ENCODE measurements around the gene IHH.
A peak's percentile ranks its signal among the peaks of the same experiment; 100 is the strongest.

The IHH gene

DNA sequence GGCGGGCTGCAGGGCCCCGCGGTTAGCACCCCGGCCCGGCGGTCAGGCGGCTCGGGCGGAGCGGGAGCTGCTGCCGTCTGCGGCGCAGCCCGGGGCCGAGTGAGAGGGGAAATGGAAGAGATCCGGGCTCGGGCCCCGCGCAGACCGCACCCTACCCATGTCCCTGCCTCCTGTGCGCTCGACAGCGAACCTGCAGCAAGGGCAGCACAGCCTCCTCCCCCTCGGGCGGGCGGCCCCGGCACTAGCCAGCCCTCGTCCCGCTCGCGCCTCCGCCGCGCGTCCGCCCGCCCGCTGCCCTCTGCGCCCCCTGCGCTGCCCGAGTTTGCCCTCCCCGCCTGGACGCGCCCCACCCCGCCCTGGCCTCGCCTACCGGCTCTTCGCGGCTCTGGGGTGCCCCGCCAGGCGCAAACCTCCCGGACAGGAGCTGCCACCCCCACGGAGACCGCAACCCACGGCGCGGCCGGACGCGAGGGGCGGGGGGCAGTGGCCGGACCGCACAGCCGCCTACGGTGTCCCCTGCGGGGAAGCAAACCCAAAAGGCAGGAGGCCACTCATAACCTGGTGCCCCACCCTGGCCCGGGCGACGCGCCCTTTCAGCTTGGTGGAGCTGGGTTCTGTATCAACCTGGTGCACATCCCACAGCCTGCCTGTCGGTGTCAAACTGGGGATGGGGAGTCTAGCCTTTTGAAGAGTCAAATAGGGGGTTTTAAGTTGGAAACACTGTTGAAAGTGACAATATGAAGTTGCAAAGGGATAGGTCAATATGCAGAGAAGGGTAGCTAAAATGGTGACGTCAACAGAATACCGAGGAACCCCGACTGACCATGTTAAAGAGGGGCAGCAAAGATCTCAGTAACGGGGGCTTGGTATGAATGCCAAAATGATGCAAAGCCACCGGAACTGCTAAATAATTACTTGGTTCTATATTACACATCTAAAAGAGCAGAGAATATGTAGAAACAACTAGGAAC lies at the start of gene IHH:
Gene IHH, minus strand, starts transcription at position 101 of the 971 bp plus-strand sequence. CDS start 454 bp downstream, outside the sequence.
- no peak for DNase-seq

DNA sequence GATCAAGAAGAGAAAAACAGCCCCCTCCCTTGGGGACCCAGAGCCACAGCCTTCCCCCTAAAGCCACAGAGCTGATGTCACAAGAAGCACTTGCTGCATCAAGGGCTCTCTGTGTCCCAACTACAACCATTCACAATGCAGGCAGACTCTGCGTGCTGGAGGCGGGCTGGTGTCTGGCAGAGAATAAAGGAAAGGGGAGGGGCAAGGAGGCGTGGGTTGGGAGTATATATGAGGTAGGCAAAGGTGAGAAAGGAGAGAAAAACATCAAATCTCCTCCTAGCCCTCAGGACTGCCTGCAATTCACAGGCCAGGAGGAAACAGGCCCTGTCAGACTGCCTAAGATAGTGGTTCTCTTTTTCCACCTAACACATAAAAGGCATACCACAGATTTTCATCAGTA lies 48.8 kb upstream of the IHH start:
- no peak for DNase-seq

DNA sequence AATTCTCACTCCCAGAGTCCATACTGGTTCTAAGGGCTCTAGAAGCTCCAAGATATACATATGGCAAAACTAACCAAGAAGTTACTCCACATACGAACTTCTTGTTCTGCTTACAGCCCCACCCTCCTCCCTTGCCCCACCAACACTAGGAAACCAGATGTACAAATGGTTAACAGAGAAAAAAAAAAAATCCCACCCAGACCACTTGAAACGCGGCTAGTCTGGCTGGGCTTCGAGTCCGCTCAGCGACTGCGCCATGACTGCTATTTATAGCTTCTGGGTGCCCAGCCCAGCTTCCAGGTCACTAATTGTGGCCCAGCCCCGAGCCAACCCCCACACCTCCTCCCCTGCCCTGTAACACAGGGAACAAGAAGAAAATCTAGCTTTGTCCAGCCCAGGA lies 47.0 kb upstream of the IHH start:
- no peak for DNase-seq

DNA sequence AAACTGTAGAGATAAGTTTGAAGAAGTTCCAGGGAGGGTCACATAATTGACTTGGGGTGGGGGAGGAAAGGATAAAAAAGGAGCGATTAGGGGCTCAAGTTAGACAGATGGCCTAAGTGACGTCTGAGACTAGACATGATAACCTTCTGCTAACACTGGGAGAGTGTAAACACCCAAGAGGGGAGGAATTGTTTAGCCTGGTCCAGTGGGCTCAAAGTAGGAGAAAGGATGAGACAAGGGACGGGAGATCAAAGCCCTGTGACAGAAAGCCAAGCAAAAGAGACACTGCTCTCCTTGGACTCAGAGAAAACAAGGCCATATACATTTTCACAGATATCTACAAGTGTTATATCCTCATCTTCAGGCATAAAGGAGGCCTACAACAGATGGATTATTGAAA lies 45.5 kb upstream of the IHH start:
- DNase-seq: no peak

DNA sequence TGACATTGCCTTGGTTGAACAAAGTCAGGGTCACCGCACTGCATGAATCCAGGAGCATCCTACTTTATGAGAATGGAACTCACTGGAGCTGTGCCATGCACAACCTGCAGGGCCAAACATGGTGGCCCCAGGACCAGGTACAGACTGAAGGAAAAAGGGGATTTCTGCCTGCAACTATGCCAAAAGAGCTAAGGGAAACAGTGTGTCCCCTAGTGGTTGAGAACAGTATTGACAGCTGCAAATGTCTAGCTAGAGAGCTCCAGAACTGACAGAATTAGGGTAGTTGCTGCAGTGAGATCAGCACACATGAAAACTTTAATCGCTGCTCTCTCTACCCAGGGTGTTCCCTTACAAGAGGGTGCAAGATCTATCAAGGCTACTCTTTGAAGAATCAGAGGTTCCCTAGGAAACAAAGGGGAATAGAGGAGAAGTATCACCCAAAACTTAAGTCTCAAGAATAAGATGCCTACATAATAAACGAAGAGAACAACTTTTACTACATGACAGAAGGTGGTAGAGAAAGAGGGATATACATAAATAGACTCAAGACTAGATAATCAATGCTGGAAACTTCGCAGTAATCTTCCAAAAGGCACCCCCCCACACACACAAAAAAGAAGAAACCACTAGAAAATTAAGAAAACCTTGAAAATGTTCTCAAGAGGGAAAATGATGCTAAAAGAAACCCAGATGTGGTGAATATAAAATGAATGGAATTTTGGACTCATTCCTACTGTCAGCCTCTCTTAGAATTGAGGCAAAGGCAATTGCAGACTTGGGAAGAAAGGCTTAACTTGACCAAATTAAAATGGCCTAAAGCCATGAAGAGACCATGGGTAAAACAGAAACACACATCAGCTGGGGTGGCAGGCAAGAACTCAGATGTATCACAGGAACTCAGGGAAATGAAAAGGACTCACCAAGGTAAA lies 43.6 kb upstream of the IHH start:
- peak; percentile 21 to 48 for DNase-seq

- no peak for DNase-seq
Observed at GRCh38 chr2:219099329-219099728, 38.6 kb upstream of the IHH start.

DNA sequence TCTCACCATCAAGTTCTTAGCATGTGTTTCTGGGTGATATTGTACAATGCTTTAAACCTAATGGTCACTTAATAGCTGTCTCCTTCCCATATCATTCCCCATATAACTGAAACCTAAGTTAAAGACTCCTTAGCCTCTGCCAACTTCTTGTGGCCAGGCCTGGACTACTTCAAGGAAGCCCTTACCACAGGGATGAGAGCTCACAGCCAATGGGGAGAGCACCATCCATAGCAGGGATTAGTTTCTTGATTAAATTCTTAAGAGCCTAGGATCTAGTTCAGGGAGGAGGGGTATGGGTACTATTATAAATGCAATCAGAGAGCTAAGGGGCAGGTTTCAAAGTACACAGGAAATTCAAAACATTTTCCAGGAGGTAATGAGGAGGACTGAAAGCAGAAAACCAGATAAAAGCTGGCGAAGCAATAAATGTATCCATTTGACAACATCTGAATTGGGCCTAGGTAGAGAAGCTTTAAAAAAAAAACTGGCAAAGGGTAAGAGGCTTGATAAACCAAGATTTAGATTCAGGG lies 34.8 kb upstream of the IHH start:
- no peak for DNase-seq

DNA sequence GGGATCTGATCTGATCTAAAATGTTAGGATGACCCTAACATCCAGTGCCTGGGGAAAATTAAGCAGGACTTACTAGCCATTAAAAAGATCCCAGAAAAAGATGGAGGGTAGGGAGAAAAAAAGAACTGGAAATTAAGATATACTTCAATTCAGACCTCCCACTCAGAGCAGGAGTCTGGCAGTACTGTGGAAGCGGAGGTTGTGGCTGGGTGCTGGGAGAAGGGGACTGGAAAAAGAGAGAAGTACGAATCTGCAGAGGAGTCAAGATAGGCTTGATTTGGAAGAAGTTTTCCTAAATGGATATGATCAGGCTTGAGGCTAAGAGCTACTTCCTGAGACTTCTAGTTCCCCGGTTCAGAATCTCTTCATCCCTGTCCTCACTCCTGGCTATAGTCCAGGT lies 33.5 kb upstream of the IHH start:
- no peak for DNase-seq

- no peak for DNase-seq
Observed at GRCh38 chr2:219090436-219091299, 29.9 kb upstream of the IHH start.

- DNase-seq: no peak
Observed at GRCh38 chr2:219089330-219089729, 28.6 kb upstream of the IHH start.

GRCh38 chr2:219087848-219088247 lies 27.1 kb upstream of the IHH start:
- no peak for DNase-seq

GRCh38 chr2:219087361-219087760 lies 26.6 kb upstream of the IHH start:
- DNase-seq: peak in 1 of 2 experiments; percentile 33

GRCh38 chr2:219086196-219086595 lies 25.5 kb upstream of the IHH start:
- DNase-seq: no peak

DNA sequence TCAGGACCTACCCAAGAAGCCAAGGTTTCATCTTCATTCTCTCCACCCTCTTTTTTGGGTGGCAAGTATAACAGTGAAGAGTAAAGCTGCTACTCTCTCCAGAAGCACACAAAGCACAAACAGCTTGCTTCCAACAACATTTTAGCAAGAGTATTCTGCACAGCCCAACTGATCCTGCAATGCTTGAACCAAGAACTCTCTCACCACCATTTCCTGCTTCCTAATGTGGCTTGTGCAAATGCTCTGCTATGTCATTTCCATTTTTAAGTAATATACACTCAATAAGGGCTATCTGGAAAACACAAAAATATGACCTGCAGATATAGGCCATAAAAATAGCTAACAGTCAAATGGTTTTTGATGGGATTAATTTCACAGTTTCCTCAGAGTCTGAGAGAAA lies 24.1 kb upstream of the IHH start:
- no peak for DNase-seq

DNA sequence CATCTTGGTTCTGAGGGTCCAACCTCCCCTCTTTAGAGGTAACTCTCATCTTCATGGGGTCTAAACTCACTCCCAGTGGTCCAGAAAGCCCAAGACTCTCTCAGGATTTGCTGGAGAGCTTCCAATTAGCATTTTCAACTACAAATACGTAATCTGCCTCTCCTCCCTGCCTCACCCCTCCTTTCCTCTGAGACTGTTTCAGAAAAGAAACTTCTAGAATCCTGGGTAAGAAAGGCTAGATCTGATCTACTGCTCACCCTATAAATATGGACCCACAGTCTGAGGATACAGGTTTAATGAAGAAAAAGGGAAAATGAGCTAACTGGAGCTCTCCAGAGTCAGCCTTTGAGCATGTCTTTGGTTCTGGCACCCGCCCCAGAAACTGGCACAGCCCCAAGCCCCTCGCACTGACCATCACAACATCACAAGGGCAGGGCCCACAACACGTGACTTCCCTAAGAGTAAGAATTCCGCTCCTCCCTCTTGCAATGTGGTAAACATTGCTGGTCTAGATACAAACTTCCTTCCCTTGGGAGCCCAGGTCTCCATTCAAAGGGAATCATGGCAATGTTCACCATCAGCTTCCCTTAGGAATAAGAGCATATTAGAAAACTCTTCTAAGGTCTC lies 21.7 kb upstream of the IHH start:
- no peak for DNase-seq

DNA sequence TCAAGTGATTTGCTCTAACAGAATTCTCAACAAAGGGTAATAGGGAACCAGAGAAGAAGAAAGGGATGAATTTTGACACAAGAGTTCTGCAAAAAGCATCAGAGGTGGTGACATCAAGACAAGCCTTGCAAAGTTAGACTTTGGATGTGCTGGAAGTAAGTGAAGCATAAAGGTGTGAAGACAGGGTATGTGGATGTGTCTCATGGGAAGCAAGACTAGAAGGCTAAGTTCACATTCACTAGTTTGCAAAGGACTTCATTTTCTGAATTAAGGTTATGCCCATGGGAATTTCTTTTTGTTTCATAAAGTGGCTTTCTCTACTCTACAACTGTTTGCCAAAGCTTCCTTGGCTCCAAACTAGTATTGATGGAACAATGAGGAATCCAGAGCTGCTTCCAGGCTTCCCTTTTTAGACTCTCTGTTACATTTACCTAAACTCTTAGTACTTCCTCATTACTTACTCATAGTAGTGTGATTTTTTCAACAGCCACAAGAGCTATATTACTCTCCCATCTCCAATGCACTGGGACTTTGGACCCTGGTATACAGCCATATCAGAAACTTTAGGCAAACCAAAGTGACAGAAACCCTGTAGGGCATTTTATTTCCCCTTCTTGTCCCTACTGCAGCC lies 21.1 kb upstream of the IHH start:
- DNase-seq: no peak

GRCh38 chr2:219081096-219081495 lies 20.4 kb upstream of the IHH start:
- DNase-seq: no peak

DNA sequence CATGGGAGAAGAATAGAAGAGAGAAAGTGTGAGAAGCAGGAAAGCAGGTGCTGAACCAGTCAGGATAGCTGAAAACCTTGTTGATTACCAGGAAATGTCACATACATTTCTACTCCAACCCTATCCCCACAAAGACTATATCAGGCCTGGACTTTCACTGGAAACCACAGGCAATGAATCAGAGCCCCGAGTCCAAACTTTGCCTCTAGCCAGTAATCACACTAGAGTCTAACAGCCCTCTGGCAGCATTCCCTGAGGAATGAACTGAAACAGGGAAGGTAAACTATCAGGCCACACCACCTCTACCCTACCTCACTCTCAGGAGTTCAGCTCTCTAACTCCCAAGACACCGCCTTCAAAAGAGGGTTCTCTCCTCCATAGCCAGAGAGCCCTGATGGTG lies 18.7 kb upstream of the IHH start:
- no peak for DNase-seq

- no peak for DNase-seq
Observed at GRCh38 chr2:219078951-219079350, 18.2 kb upstream of the IHH start.

- no peak for DNase-seq
Observed at GRCh38 chr2:219078126-219078525, 17.4 kb upstream of the IHH start.

GRCh38 chr2:219076253-219076652 lies 15.5 kb upstream of the IHH start:
- no peak for DNase-seq

Measured in SHP77 (cell line).